Peyer's patch (tissue), 4 donors: ENCODE results near the gene SLAMF8. TPM values are rescaled to one million over a fixed set of nuclear protein-coding genes. Genes with fewer than 3 reads are reported as not detected.

Experiments used
- DNase-seq, 3 donors: peaks; one replicate each; pipeline ENCODE4 v3.0.0-alpha.2; 2017 to 2019
- H3K27ac ChIP-seq, 4 donors: fragments of 200-600 bp; sonication (generic); one replicate each; pipeline ENCODE4 v1.5.1; 2016 to 2019
- H3K27me3 ChIP-seq, 2 donors: fragments of 200-600 bp; sonication (generic); one replicate each; pipeline ENCODE4 v1.5.1; 2019
- H3K36me3 ChIP-seq, 3 donors: fragments of 200-600 bp; sonication (generic); one replicate each; pipeline ENCODE4 v1.5.1; 2016 to 2019
- H3K4me1 ChIP-seq, 4 donors: fragments of 200-600 bp; sonication (generic); one replicate each; pipeline ENCODE4 v1.5.1; 2016 to 2019
- H3K4me3 ChIP-seq, 4 donors: fragments of 200-600 bp; sonication (generic); 1 replicate in 3 of 4; 2 replicates in 1 of 4; pipeline ENCODE4 v1.5.1; 2016 to 2019; ENCODE audit warnings: mild to moderate bottlenecking in 1 of 4
- H3K9me3 ChIP-seq, 4 donors: fragments of 200-600 bp; sonication (generic); one replicate each; pipeline ENCODE4 v1.5.1; 2016 to 2019; ENCODE audit warnings: mild to moderate bottlenecking in 1 of 4
- POLR2A ChIP-seq, 2 donors: fragments of 450-650 bp; IDR thresholded peaks; one replicate each; pipeline ENCODE4 v1.5.1; 2017; ENCODE audit warnings: antibody characterized with exemption in 2 of 2, mild to moderate bottlenecking in 2 of 2, moderate library complexity in 2 of 2
- total RNA-seq, 4 donors: library from RNA; depleted of rRNA; stranded (reverse); fragments of >200 nt; gene quantifications; one replicate each; pipeline ENCODE4 v1.1.0, GENCODE V29; 2016
- TF ChIP-seq, protein P1 (sequence below), 6 experiments: fragments of 450-650 bp in 4 of 6; fragments of 200-600 bp in 2 of 6; sonication (generic) in 1 of 6; IDR thresholded peaks; one replicate each; pipeline ENCODE4 v1.5.1; 2017 to 2019; ENCODE audit warnings: antibody characterized with exemption in 6 of 6, mild to moderate bottlenecking in 3 of 6, moderate library complexity in 1 of 6

SLAMF8 gene
- total RNA-seq, 4 donors from 2014 or later = 1.1 to 18.2 (median 2.7) TPM; not detected in 1

- DNase-seq = no peak
- TF ChIP-seq, protein P1, sequence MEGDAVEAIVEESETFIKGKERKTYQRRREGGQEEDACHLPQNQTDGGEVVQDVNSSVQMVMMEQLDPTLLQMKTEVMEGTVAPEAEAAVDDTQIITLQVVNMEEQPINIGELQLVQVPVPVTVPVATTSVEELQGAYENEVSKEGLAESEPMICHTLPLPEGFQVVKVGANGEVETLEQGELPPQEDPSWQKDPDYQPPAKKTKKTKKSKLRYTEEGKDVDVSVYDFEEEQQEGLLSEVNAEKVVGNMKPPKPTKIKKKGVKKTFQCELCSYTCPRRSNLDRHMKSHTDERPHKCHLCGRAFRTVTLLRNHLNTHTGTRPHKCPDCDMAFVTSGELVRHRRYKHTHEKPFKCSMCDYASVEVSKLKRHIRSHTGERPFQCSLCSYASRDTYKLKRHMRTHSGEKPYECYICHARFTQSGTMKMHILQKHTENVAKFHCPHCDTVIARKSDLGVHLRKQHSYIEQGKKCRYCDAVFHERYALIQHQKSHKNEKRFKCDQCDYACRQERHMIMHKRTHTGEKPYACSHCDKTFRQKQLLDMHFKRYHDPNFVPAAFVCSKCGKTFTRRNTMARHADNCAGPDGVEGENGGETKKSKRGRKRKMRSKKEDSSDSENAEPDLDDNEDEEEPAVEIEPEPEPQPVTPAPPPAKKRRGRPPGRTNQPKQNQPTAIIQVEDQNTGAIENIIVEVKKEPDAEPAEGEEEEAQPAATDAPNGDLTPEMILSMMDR (IDR thresholded peaks at IDR 0.05) = no peak
- no peak for TF ChIP-seq POLR2A (IDR thresholded peaks at IDR 0.05)
- H3K4me3 ChIP-seq = peak overlapping the region in 1 of 4 donors; percentile 19
These were observed 1.5 kb downstream of the SLAMF8 start for GRCh38 chr1:159828176-159828575.

GRCh38 chr1:159828581-159829272 is 2.1 kb downstream of the SLAMF8 start:
- Histone ChIP-seq H3K4me3 (peak overlapping the region in 1 of 4 donors; percentile 19), H3K27me3 (no peaks in the 10 kb centered on the region), H3K4me1 (peaks cover 0 to 5% (median 0%) of the 10 kb centered on the region in 4 donors), H3K9me3 (no peaks in the 10 kb centered on the region), H3K36me3 (no peaks in the 10 kb centered on the region), H3K27ac (no peak overlapping the region)
- DNase-seq = no peak
- TF ChIP-seq POLR2A (IDR thresholded peaks at IDR 0.05) = no peak
- TF ChIP-seq, protein P1 (IDR thresholded peaks at IDR 0.05) = no peak

More at GRCh38 chr1:159828176-159828575, 1.5 kb downstream of the SLAMF8 start:
- H3K27me3 ChIP-seq = no peaks in the 10 kb centered on the region
- H3K36me3 ChIP-seq = no peaks in the 10 kb centered on the region
- peaks cover 0 to 10% (median 0%) of the 10 kb centered on the region in 4 donors for H3K4me1 ChIP-seq
- no peak overlapping the region for H3K27ac ChIP-seq
- H3K9me3 ChIP-seq = no peaks in the 10 kb centered on the region

DNA sequence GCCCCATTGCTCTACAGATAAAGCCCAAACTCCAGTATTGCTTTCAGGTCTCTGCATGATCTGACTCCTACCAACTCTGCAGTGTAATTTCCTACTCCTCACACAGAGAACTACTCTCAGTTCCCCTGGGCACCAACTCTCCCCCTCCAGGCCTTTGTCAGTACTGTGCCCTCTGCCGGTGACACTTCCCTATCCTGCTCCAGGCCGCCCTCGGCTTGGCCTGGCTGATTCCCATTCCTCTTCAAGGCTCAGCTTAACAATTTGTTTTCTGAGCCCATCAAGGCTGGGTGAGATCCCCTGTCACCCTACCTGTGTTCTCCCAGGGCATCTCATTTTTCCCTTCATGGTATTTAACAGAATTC is 2.6 kb downstream of the SLAMF8 start:
- no peaks in the 10 kb centered on the region for H3K36me3 ChIP-seq
- H3K4me1 ChIP-seq = peaks cover 0 to 5% (median 0%) of the 10 kb centered on the region in 4 donors
- H3K9me3 ChIP-seq = no peaks in the 10 kb centered on the region
- no peaks in the 10 kb centered on the region for H3K27me3 ChIP-seq
- TF ChIP-seq, protein P1 (IDR thresholded peaks at IDR 0.05) = peak in 5 of 6 experiments; percentile 33 to 58 (median 53)
- no peak for TF ChIP-seq POLR2A (IDR thresholded peaks at IDR 0.05)
- H3K4me3 ChIP-seq = no peak overlapping the region
- DNase-seq = peak; percentile 38 to 72 (median 62)
- no peak overlapping the region for H3K27ac ChIP-seq

- Histone ChIP-seq H3K27ac (no peak overlapping the region), H3K4me1 (peaks cover 0 to 5% (median 0%) of the 10 kb centered on the region in 4 donors), H3K4me3 (no peak overlapping the region), H3K27me3 (no peaks in the 10 kb centered on the region), H3K36me3 (no peaks in the 10 kb centered on the region), H3K9me3 (no peaks in the 10 kb centered on the region)
- DNase-seq = no peak
- TF ChIP-seq, protein P1 (IDR thresholded peaks at IDR 0.05) = no peak
- TF ChIP-seq POLR2A (IDR thresholded peaks at IDR 0.05) = no peak
These were observed 3.3 kb downstream of the SLAMF8 start for GRCh38 chr1:159829822-159830465.

GRCh38 chr1:159830722-159831121 is 4.0 kb downstream of the SLAMF8 start:
- Histone ChIP-seq H3K36me3 (no peaks in the 10 kb centered on the region), H3K27ac (no peak overlapping the region), H3K4me3 (no peak overlapping the region), H3K27me3 (no peaks in the 10 kb centered on the region), H3K9me3 (no peaks in the 10 kb centered on the region), H3K4me1 (peaks cover 0 to 5% (median 0%) of the 10 kb centered on the region in 4 donors)
- no peak for DNase-seq
- TF ChIP-seq, protein P1 (IDR thresholded peaks at IDR 0.05) = no peak
- TF ChIP-seq POLR2A (IDR thresholded peaks at IDR 0.05) = no peak
